Epithelial cell of esophagus (primary cell): ENCODE results near the gene NEDD1.

Experiments used
- DNase-seq: peaks from one replicate; pipeline ENCODE4 v3.0.0; 2010; ENCODE audit warnings: low read depth
- H3K4me3 ChIP-seq: 2 replicates; pipeline ENCODE4 v1.5.1; 2011; ENCODE audit warnings: mild to moderate bottlenecking, low read length, control low read depth
- TF ChIP-seq, protein P1 (sequence below): IDR thresholded peaks from 2 replicates; pipeline ENCODE4 v1.5.1; 2011; ENCODE audit warnings: low read depth, mild to moderate bottlenecking, low read length, control low read depth, inconsistent platforms; ENCODE audit not compliant: insufficient read depth; ENCODE audit errors: missing control alignments

Gene NEDD1

GRCh38 chr12:96997797-96998484, 90.9 kb downstream of the NEDD1 start:
- TF ChIP-seq, protein P1, sequence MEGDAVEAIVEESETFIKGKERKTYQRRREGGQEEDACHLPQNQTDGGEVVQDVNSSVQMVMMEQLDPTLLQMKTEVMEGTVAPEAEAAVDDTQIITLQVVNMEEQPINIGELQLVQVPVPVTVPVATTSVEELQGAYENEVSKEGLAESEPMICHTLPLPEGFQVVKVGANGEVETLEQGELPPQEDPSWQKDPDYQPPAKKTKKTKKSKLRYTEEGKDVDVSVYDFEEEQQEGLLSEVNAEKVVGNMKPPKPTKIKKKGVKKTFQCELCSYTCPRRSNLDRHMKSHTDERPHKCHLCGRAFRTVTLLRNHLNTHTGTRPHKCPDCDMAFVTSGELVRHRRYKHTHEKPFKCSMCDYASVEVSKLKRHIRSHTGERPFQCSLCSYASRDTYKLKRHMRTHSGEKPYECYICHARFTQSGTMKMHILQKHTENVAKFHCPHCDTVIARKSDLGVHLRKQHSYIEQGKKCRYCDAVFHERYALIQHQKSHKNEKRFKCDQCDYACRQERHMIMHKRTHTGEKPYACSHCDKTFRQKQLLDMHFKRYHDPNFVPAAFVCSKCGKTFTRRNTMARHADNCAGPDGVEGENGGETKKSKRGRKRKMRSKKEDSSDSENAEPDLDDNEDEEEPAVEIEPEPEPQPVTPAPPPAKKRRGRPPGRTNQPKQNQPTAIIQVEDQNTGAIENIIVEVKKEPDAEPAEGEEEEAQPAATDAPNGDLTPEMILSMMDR: no peak
- DNase-seq: no peak
- no peak overlapping the region for H3K4me3 ChIP-seq

DNA sequence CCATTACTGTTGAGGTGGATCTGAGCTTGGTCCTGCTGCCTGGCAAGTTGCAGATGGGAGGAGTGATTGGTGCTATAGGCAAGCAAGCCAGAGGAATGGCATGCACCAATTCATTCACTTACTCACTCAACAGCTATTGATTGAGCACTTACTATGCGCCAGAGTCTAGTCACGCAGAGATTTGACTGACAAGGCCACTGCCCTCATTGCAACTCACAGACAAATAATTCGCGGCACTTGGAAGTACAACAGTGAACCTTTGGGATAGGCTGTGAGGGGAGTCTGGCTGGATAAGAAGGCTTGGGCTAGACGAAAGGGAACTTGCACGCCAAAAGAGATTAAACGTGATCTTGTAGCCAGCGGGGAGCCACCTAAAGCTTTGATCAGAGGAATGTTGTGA, 96.2 kb downstream of the NEDD1 start:
- DNase-seq: no peak
- H3K4me3 ChIP-seq: no peak overlapping the region
- TF ChIP-seq, protein P1: no peak
